ENCODE data around the gene HS3ST5. TPM values are rescaled to one million over a fixed set of nuclear protein-coding genes. Genes with fewer than 3 reads are reported as not detected.

The HS3ST5 gene
- total and polyA plus RNA-seq, 2 donors (not counting 3 experiments of a cell fraction or from before 2014, with no cell fraction given), result not detected

GRCh38 chr6:114286211-114286610 is 56.6 kb downstream of the HS3ST5 start:
- no peaks in the 10 kb centered on the region for H3K9me3 ChIP-seq (replicated peaks; ENCODE audit: control insufficient read depth, insufficient read depth, low read length)
- dilution Hi-C loops (cut with MboI; ENCODE audit: extremely low pct_ligation_motif_present, low sequenced_read_pairs), result no loop called here
- no peak overlapping the region for H3K4me2 ChIP-seq (ENCODE audit: insufficient read depth, low read length)

More at GRCh38 chr6:114286211-114286610, 56.6 kb downstream of the HS3ST5 start:
- H3K9me1 ChIP-seq (replicated peaks; ENCODE audit: control insufficient read depth, extremely low read depth, insufficient read depth, low read length), result no peaks in the 10 kb centered on the region
- H3K9ac ChIP-seq (replicated peaks; ENCODE audit: extremely low read depth, insufficient read depth, low read length), result no peak overlapping the region
- no peak overlapping the region for H3K27ac ChIP-seq (ENCODE audit: insufficient read depth, low read depth, low read length)
- no peaks in the 10 kb centered on the region for H3K4me1 ChIP-seq (ENCODE audit: control insufficient read depth, extremely low read depth, insufficient read depth, low read length)
- POLR2A ChIA-PET, result no interaction called here
- H3K79me2 ChIP-seq (ENCODE audit: control insufficient read depth, insufficient read depth, low read length), result no peaks in the 10 kb centered on the region
- H2AFZ ChIP-seq (ENCODE audit: low read depth, low read length), result no peak overlapping the region
- CTCF ChIA-PET, result no interaction called here
- TF ChIP-seq JUN (IDR thresholded peaks at IDR 0.05; ENCODE audit: borderline replicate concordance, insufficient read depth, insufficient read length, low read depth), result no peak
- no peak for TF ChIP-seq POLR2AphosphoS5 (IDR thresholded peaks at IDR 0.05; ENCODE audit: insufficient read depth, low read depth, low read length)
- TF ChIP-seq MYC (IDR thresholded peaks at IDR 0.05; ENCODE audit: low read depth, low read length), result no peak
- TF ChIP-seq EZH2 (IDR thresholded peaks at IDR 0.05; ENCODE audit: borderline replicate concordance, low read depth, low read length, severe bottlenecking), result no peak
- TF ChIP-seq CTCF (IDR thresholded peaks at IDR 0.05; ENCODE audit: extremely low read depth in 1 of 2, insufficient read depth in 1 of 2, low read depth in 1 of 2, low read length in 2 of 2), result no peak
- TF ChIP-seq GATA2 (IDR thresholded peaks at IDR 0.05; ENCODE audit: insufficient read depth, insufficient read length, low read depth, low read length), result no peak
- TF ChIP-seq FOS (IDR thresholded peaks at IDR 0.05; ENCODE audit: borderline replicate concordance, insufficient read depth, low read length), result no peak
- no peak for TF ChIP-seq POLR2A (IDR thresholded peaks at IDR 0.05; ENCODE audit: low read depth, low read length)
- no peak for TF ChIP-seq MAX (IDR thresholded peaks at IDR 0.05; ENCODE audit: insufficient read depth, insufficient read length)
- H4K20me1 ChIP-seq (replicated peaks; ENCODE audit: control insufficient read depth, extremely low read depth, insufficient read depth, low read length), result no peaks in the 10 kb centered on the region
- no peaks in the 10 kb centered on the region for H3K36me3 ChIP-seq (ENCODE audit: control insufficient read depth in 2 of 2, extremely low read depth in 1 of 2, insufficient read depth in 2 of 2, low read length in 2 of 2)
- H3K27me3 ChIP-seq (ENCODE audit: control insufficient read depth in 2 of 2, insufficient read depth in 2 of 2, low read length in 2 of 2), result no peaks in the 10 kb centered on the region
- intact Hi-C loops (cut with micrococcal nuclease), result no loop called here
- H3K4me3 ChIP-seq (replicated peaks in 1 of 3; ENCODE audit: insufficient read depth in 1 of 3, low read depth in 1 of 3, low read length in 3 of 3), result no peak overlapping the region
- FAIRE-seq (no peak), DNase-seq (ENCODE audit: low read depth, low spot score) (no peak)
- no TSS peak for BruUV-seq (replicated peaks)
